HG03520 (cell line): Measurements from ENCODE around the gene NAALADL2.

Source experiments
- ATAC-seq: cut with Tn5 transposase; IDR thresholded peaks from one replicate; pipeline ENCODE4 v1.9.1; 2021; ENCODE audit warnings: mild to moderate bottlenecking, moderate library complexity; ENCODE audit not compliant: unreplicated experiment

Gene NAALADL2

GRCh38 chr3:174884776-174885568, 25.8 kb downstream of the NAALADL2 start:
- no peak for ATAC-seq

GRCh38 chr3:174891524-174892203, 32.5 kb downstream of the NAALADL2 start:
- no peak for ATAC-seq

- no peak for ATAC-seq
These were observed 47.9 kb downstream of the NAALADL2 start for GRCh38 chr3:174907027-174907426.

- ATAC-seq = no peak
These were observed 48.7 kb downstream of the NAALADL2 start for GRCh38 chr3:174907628-174908407.

- no peak for ATAC-seq
These were observed 72.6 kb downstream of the NAALADL2 start for GRCh38 chr3:174931473-174932353.

GRCh38 chr3:174936590-174936989, 77.5 kb downstream of the NAALADL2 start:
- ATAC-seq = no peak

GRCh38 chr3:174937478-174937877, 78.3 kb downstream of the NAALADL2 start:
- no peak for ATAC-seq

GRCh38 chr3:174938102-174938501, 79.0 kb downstream of the NAALADL2 start:
- no peak for ATAC-seq

- no peak for ATAC-seq
These were observed 81.0 kb downstream of the NAALADL2 start for GRCh38 chr3:174940151-174940550.

- no peak for ATAC-seq
These were observed 86.1 kb downstream of the NAALADL2 start for GRCh38 chr3:174945276-174945675.

GRCh38 chr3:174945951-174946350, 86.8 kb downstream of the NAALADL2 start:
- no peak for ATAC-seq

GRCh38 chr3:174949523-174949922, 90.4 kb downstream of the NAALADL2 start:
- ATAC-seq = no peak

GRCh38 chr3:174951034-174951433, 91.9 kb downstream of the NAALADL2 start:
- no peak for ATAC-seq

- no peak for ATAC-seq
These were observed 92.4 kb downstream of the NAALADL2 start for GRCh38 chr3:174951498-174952005.

GRCh38 chr3:174953068-174953467, 93.9 kb downstream of the NAALADL2 start:
- ATAC-seq = no peak

GRCh38 chr3:174955513-174956016, 96.4 kb downstream of the NAALADL2 start:
- no peak for ATAC-seq

GRCh38 chr3:174957081-174957480, 97.9 kb downstream of the NAALADL2 start:
- no peak for ATAC-seq

GRCh38 chr3:174957551-174958001, 98.4 kb downstream of the NAALADL2 start:
- no peak for ATAC-seq

- no peak for ATAC-seq
These were observed 99.7 kb downstream of the NAALADL2 start for GRCh38 chr3:174958671-174959328.
